Keratinocyte (primary cell): ENCODE measurements around the gene CCDC85C.

Experiments
- CTCF ChIP-seq, 3 experiments: IDR thresholded peaks in 1 of 3; conservative IDR thresholded peaks in 1 of 3; optimal IDR thresholded peaks in 1 of 3; 2 replicates in 2 of 3; 3 replicates in 1 of 3; pipeline versions ENCODE3 to v1.5.1; 2011; ENCODE audit warnings: low read length in 3 of 3, mild to moderate bottlenecking in 3 of 3, moderate library complexity in 2 of 3, control low read depth in 1 of 3, inconsistent platforms in 1 of 3; ENCODE audit not compliant: insufficient read depth in 2 of 3; ENCODE audit errors: extremely low read depth in 1 of 3
- EZH2 ChIP-seq: IDR thresholded peaks from one replicate; pipeline ENCODE4 v1.6.1; 2012; ENCODE audit warnings: inconsistent platforms, mild to moderate bottlenecking, low read length, moderate library complexity

- no peak for TF ChIP-seq CTCF (optimal IDR thresholded peaks at IDR 0.05 in 1 of 3, IDR thresholded peaks at IDR 0.05 in 1 of 3, conservative IDR thresholded peaks at IDR 0.05 in 1 of 3; ENCODE audit: extremely low read depth in 1 of 3, insufficient read depth in 2 of 3, low read length in 3 of 3)
- TF ChIP-seq EZH2: no peak
Measured at GRCh38 chr14:99636487-99636886, 32.5 kb upstream of the CCDC85C start.
